ENCODE results near the gene SELENOO. TPM values are rescaled to one million over a fixed set of nuclear protein-coding genes. Genes with fewer than 3 reads are reported as not detected.

The SELENOO gene
- total RNA-seq, 4 donors from 2014 or later: 27.4 to 66.1 (median 36.1) TPM

- Histone ChIP-seq H3K27ac (no peak overlapping the region), H3K9me3 (no peaks in the 10 kb centered on the region), H3K36me3 (peaks cover 91% of the 10 kb centered on the region), H3K4me3 (no peak overlapping the region), H3K4me1 (peaks cover 11% of the 10 kb centered on the region), H3K27me3 (no peaks in the 10 kb centered on the region)
- WGBS: 100% methylated on average over 2 of the region's 25 CpGs
- DNase-seq (ENCODE audit: low spot score in 2 of 2): no peak
- TF ChIP-seq POLR2A (IDR thresholded peaks at IDR 0.05) (no peak), POLR2AphosphoS5 (IDR thresholded peaks at IDR 0.05) (no peak), EP300 (IDR thresholded peaks at IDR 0.05) (no peak)
- TF ChIP-seq, protein P1, sequence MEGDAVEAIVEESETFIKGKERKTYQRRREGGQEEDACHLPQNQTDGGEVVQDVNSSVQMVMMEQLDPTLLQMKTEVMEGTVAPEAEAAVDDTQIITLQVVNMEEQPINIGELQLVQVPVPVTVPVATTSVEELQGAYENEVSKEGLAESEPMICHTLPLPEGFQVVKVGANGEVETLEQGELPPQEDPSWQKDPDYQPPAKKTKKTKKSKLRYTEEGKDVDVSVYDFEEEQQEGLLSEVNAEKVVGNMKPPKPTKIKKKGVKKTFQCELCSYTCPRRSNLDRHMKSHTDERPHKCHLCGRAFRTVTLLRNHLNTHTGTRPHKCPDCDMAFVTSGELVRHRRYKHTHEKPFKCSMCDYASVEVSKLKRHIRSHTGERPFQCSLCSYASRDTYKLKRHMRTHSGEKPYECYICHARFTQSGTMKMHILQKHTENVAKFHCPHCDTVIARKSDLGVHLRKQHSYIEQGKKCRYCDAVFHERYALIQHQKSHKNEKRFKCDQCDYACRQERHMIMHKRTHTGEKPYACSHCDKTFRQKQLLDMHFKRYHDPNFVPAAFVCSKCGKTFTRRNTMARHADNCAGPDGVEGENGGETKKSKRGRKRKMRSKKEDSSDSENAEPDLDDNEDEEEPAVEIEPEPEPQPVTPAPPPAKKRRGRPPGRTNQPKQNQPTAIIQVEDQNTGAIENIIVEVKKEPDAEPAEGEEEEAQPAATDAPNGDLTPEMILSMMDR (IDR thresholded peaks at IDR 0.05): no peak
Measured at GRCh38 chr22:50219800-50220602, 19.2 kb downstream of the SELENOO start.

DNA sequence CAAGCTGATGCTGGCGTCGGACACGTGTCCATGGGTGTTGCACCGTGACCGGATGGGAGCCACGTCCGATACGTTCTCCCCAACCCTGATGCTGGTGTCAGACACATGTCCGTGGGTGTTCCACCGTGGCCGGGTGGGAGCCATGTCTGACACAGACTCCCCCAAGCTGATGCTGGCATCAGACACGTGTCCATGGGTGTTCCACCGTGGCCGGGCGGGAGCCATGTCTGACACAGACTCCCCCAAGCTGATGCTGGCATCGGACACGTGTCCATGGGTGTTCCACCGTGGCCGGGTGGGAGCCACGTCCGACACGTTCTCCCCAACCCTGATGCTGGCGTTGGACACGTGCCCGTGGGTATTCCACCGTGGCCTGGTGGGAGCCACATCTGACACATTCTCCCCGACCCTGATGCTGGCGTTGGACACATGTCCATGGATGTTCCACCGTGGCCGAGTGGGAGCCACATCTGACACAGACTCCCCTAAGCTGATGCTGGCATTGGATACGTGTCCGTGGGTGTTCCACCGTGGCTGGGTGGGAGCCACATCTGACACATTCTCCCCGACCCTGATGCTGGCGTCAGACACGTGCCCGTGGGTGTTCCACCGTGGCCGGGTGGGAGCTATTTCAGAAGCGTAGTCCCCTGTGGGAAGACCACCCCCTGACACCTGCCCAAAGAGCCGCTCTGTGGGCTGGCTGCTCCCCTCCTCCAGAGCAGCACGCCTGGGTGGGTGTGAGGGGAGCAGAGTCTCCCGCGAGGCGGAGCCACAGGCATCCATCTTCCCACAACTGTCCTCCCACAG lies 20.0 kb downstream of the SELENOO start:
- Histone ChIP-seq H3K4me3 (no peak overlapping the region), H3K27me3 (no peaks in the 10 kb centered on the region), H3K36me3 (peaks cover 91% of the 10 kb centered on the region), H3K9me3 (no peaks in the 10 kb centered on the region), H3K27ac (no peak overlapping the region), H3K4me1 (peaks cover 7% of the 10 kb centered on the region)
- no peak for DNase-seq (ENCODE audit: low spot score in 2 of 2)
- WGBS: 94% methylated on average over 19 of the region's 45 CpGs
- TF ChIP-seq POLR2A (IDR thresholded peaks at IDR 0.05) (no peak), EP300 (IDR thresholded peaks at IDR 0.05) (no peak), POLR2AphosphoS5 (IDR thresholded peaks at IDR 0.05) (no peak)
- TF ChIP-seq, protein P1 (IDR thresholded peaks at IDR 0.05): no peak

GRCh38 chr22:50221410-50222300 lies 20.8 kb downstream of the SELENOO start:
- Histone ChIP-seq H3K27me3 (no peaks in the 10 kb centered on the region), H3K27ac (no peak overlapping the region), H3K9me3 (no peaks in the 10 kb centered on the region), H3K4me1 (peaks cover 6% of the 10 kb centered on the region), H3K4me3 (no peak overlapping the region), H3K36me3 (peaks cover 91% of the 10 kb centered on the region)
- 100% methylated on average over 1 of the region's 19 CpGs for WGBS
- TF ChIP-seq POLR2AphosphoS5 (IDR thresholded peaks at IDR 0.05) (no peak), EP300 (IDR thresholded peaks at IDR 0.05) (no peak), POLR2A (IDR thresholded peaks at IDR 0.05) (no peak)
- TF ChIP-seq, protein P1 (IDR thresholded peaks at IDR 0.05): no peak
- DNase-seq (ENCODE audit: low spot score in 2 of 2): no peak

DNA sequence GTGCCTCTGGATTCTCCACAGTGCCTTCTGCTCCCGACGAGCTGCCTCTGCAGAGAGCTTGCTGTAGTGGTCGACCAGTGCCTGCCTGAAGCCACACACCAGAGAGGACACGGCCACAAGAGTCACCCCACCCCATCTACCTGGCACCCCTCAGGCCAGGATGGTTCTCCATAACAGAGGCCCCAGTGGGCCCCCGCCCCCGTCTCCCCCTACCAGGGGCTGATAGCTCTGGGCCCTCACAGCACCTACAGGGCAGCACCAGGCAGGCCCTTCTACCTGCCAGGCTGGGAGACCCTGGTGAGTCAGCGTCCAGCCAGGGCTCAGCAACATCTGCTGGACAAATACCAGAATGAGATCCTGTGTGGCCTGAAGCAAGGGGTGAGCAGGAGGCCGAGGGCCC lies 21.7 kb downstream of the SELENOO start:
- H3K27ac ChIP-seq: no peak overlapping the region
- peaks cover 90% of the 10 kb centered on the region for H3K36me3 ChIP-seq
- TF ChIP-seq POLR2A (IDR thresholded peaks at IDR 0.05): no peak
- TF ChIP-seq, protein P1 (IDR thresholded peaks at IDR 0.05): no peak
- no peak for TF ChIP-seq EP300 (IDR thresholded peaks at IDR 0.05)
- TF ChIP-seq POLR2AphosphoS5 (IDR thresholded peaks at IDR 0.05): no peak
- no peaks in the 10 kb centered on the region for H3K27me3 ChIP-seq
- H3K9me3 ChIP-seq: no peaks in the 10 kb centered on the region
- H3K4me1 ChIP-seq: peaks cover 6% of the 10 kb centered on the region
- no peak overlapping the region for H3K4me3 ChIP-seq
- 79% methylated on average over 5 of the region's 8 CpGs for WGBS
- no peak for DNase-seq (ENCODE audit: low spot score in 2 of 2)
